ENCODE data around the gene ICOSLG. TPM values are rescaled to one million over a fixed set of nuclear protein-coding genes. Genes with fewer than 3 reads are reported as not detected.
"Not testable (repeated sequence)": the region's sequence is repeated elsewhere in the genome, so short reads cannot be mapped to it uniquely, and the experiment has no call there.

ICOSLG gene
- total RNA-seq, 1 donor from 2014 or later: 2.6 TPM

GRCh38 chr21:44263768-44264167 is 23.0 kb upstream of the ICOSLG start:
- ATAC-seq: no peak

DNA sequence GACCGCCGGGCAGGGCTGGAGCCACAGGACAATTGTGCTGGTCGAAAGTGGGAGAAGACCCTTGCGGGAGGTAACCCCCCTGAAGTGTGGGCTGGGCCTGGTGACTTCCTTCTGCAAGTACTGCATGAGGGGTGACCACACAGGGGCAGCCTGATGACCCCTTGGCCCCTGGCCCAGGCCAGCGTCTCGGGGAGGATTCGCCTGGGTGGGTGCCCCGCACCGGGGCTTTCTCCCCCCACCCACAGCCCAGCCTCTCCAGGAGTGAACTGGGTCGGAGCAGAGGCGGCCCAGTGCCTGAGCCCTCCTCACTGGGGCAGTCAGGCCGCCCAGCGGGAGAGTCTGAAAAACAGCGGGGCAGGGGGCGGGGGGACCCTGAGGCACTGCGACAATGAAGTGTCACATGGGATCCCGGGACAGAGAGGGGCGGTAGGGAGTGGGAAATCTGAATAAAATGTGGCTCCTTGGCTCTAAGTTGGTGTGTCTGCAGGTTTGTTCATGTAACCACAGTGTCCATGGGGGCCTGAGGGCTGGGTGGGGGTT is 22.5 kb upstream of the ICOSLG start:
- no peak for ATAC-seq

- ATAC-seq: no peak
Measured at GRCh38 chr21:44262338-44263056, 21.8 kb upstream of the ICOSLG start.

DNA sequence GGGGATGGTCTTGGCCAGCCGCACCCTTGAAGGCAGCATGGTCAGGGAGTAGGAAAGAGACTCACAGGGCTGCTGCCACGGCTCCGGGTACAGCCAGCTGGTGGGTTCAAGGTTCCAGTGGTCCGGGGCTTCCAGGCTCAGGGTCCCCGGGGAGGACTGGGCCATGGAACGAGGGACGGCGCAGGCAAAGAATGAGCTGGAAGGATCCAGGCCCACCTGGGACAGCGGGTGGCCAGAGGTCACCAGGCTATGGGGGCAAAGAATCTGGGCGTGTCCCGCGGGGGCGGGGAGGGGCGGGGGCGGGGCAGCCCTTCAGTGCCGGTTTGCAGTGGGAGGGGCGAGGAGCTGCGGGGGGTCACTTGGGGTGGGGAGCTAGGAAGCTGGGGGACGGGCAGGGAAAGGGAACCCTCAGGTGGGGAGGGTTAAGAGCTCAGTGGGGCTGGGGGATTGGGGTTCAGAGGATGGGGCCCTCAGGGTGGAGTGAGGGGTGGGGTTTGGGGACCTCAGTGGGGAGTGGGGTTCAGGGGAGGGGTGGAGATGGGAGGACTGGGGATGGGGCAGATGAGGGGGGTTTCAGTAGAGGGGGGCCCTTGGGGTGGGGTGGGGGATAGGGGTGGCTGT is 21.0 kb upstream of the ICOSLG start, which contains the start of gene DNMT3L:
TSS of gene DNMT3L (minus strand) at position 223 of the 621 bp plus-strand sequence. CDS start 638 bp downstream, outside the sequence.
- no peak for ATAC-seq

- ATAC-seq: no peak
Measured at GRCh38 chr21:44260791-44261631, 20.3 kb upstream of the ICOSLG start.

- no peak for ATAC-seq
Measured at GRCh38 chr21:44260066-44260465, 19.3 kb upstream of the ICOSLG start.

GRCh38 chr21:44259082-44259705 is 18.5 kb upstream of the ICOSLG start:
- no peak for ATAC-seq

GRCh38 chr21:44258056-44258725 is 17.4 kb upstream of the ICOSLG start:
- no peak for ATAC-seq

- ATAC-seq: peak; percentile 24
Measured at GRCh38 chr21:44255511-44255981, 14.8 kb upstream of the ICOSLG start.

GRCh38 chr21:44253832-44254710 is 13.3 kb upstream of the ICOSLG start:
- ATAC-seq: peak; percentile 8

DNA sequence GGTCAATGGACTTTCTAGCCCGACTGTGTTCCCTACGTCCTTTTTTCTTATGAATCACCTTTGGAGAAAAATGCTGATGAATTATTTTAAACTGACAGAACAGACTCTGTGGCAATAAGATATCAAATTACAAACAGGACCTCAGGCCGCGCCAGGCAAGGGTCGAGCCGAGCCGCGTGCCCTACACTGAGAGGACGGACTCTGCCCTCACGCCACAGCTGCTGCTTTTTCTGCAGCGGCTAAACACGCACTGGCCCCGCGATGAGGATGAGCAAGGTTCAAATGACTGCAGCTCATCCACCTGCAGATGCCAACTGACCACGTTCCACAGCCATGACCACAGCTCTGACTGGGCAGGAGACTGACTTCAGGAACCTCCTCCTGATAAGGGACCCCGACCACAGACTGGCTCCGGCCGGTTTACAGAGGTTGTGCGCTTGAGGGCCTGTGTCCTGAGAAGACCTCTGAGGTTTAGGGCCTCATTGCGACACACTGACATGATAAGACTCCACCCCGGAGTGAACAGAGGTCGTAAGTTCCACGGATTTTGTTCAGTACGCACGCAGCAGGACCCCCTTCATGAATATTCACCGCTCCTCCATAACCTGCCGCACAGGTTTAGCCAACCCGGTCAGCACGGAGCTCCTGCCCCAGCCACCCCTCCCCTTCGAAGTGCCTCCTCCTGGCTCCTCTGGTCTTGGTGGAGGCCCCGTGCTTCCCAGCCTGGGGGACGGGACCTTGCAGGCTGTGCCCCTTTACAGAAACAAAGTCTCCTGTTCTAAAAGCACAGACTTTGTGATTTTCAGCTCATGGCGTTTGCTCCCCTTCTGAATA is 8.7 kb upstream of the ICOSLG start:
- ATAC-seq: not testable (repeated sequence)

GRCh38 chr21:44247904-44248303 is 7.2 kb upstream of the ICOSLG start:
- ATAC-seq: peak; percentile 72

DNA sequence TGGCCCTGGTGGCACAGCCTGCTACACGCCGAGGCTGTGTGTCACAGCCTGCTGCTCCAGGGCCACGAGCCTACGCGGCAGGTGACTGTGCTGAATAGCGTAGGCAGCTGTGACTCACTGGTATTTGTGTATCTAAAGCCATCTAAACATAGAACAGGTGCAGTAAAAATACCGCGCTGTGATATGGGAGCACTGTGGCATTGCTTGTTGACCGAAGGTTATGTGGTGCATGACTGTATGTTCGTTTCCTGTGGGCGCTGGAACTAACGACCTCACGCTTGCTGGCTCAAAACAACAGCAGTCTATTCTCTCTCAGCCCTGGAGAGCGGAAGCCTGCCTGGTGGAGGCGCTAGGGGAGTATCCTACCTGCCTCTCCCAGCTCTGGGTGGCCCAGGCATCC is 3.2 kb upstream of the ICOSLG start:
- ATAC-seq: peak; percentile 68

DNA sequence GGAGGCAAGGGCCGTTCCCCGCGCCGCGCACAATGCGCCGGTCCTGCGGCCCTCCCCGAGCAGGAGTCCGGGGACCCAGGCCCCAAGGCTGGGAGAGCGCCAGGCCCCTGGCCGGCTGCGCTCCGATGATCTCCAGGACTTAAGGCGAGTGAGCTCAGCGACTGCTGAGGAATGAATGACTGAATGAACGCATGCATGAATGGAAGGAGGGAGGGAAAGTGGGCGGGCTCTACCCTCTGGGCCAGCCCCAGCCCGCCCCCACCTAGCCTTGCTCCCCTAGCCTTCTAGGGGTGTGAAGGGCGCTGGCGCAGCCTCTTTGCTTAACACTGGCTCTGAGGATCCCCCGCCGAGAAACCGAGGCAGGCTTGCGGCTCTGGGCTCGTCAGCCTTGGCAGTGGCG is 538 bp upstream of the ICOSLG start:
- ATAC-seq: peak; percentile 64

- ATAC-seq: peak; percentile 25
Measured at GRCh38 chr21:44240353-44240752, 390 bp downstream of the ICOSLG start.

DNA sequence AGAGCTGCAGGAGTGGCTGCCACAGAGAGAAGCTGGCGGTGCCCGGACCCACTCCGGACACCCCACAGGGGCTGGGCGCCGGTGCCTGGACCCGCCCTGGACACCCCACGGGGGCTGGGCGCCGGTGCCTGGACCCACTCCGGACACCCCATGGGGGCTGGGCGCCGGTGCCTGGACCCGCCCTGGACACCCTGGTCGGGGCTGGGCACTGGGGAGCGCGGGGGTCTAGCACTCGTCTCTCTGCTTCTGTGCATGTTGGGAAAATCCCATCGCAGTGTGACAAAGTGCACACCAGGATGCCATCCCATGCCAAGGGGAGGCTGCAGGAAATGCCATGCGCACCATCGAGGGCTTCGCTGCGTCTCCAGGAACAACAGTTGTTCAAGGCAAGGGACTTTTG is 11.2 kb downstream of the ICOSLG start:
- ATAC-seq: not testable (repeated sequence)

GRCh38 chr21:44228109-44228508 is 12.6 kb downstream of the ICOSLG start:
- not testable (repeated sequence) for ATAC-seq

DNA sequence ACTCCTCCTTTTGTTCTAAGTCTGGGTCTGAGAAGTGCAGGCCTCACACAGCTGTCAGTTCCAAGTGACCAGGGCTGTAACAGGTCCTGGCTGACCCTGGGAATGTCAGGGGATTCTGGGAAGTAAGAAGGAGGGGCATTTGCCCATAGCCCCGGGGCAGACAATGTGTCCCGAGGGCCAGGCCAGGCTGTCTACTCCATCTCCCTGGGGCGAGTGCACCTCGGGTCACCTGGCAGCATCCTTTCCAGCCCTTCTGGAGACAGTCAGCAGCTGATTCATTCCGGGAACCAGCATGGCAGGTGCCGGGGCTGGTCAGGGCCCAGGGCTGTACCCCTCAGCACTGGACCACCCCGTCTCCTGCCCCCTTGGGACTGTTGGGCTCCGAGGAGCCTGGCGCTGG is 13.1 kb downstream of the ICOSLG start:
- not testable (repeated sequence) for ATAC-seq

DNA sequence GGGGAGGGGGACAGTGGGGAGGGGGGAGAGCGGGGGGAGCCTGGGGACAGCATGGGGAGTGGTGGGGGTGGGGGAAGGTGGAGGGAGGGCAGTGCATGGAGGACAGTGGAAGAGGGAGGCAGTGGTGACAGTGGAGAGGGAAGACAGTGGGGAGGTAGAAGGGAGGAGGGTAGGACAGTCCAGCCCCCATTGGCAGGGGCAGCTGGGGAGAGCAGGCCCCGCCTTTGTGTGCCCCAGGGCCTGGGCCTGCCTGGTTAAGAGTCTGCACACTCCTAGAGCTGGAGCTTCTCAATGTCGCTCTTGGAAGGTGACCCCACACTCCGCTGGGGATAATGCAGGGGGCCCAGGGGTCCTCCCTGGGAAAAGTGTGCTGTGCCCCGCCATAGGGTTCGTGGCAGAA is 15.1 kb downstream of the ICOSLG start:
- ATAC-seq: not testable (repeated sequence)

- ATAC-seq: peak; percentile 30
Measured at GRCh38 chr21:44223334-44223733, 17.4 kb downstream of the ICOSLG start.
